ENCODE measurements around the gene NUDT19.
A peak's percentile ranks its signal among the peaks of the same experiment; 100 is the strongest.
"Not testable (repeated sequence)": the region's sequence is repeated elsewhere in the genome, so short reads cannot be mapped to it uniquely, and the experiment has no call there.

The NUDT19 gene

DNA sequence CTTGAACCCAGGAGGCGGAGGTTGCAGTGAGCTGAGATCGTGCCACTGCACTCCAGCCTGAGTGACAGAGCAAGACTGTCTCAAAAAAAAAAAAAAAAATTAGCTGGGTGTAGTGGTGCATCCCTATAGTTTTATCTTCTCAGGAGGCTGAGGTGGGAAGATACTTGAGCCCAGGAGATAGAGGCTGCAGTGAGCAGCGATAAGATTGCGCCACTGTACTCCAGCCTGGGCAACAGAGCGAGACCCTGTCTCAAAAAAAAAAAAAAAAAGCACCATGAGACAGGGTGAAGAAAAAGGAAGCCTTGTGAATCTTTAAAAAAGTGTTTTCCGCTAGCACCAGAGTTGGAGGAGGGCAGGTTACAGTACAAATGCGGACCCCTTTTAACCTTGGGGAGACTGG, 24.6 kb downstream of the NUDT19 start:
- DNase-seq: not testable (repeated sequence)

DNA sequence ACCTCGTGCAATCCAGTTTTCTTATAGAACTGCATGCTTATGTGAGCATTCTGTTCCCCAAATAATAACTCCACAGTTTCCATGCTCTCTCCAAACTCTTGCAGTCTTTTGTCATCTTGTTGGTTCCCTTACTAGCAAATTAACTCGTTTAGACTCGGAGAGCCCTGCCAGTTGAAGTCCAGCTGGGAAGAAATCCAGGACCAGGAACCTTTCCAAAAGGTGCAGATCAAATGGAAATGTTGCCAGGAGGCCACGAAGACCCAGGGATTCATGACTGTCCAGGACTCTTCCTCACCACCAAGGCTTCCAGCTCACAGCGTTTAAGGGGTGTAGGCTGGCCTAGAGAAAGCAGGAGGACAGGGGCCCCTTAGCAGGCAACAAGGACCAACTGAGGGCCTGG, 25.9 kb downstream of the NUDT19 start:
- DNase-seq: no peak

DNA sequence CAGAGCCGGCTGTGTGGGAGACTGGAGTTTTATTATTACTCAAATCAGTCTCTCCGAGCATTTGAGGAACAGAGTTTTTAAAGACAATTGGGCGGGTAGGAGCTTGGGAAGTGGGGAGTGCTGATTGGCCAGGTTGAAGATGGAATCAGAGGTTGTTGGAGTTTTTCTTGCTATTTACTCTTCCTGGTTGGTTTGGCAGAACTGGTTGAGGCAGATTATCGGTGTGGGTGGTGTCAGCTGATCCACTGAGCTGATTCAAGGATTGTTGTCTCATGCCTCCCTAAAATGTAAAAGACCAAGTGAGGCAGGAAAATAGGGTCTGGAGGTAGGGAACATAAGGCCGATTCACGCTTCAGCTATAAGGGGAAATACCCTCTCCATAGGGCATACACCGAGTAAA, 26.7 kb downstream of the NUDT19 start:
- DNase-seq: no peak

DNA sequence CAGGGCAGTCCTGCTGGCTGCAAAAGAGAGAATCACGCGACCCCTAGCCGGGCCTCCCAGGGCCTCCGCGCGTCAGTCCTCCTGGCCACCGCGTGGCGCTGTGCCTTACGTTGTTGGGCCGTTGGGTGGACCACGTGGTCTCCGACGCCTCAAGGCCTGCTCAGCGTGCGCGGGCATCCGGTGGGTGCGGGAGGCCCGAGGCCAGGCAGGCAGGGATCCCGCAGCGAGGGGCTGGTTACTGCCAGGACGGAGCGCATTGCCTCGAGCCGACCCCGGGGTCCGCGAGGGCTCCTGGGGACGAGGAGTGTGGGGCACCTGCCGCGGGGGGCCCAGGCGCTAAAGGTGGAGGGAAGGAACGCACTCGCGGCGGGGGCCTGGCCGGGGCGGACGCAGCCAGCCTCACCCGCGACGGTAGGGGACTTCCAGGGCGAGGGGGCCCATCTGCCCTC, 28.0 kb downstream of the NUDT19 start, which contains the start of gene TDRD12:
TSS of gene TDRD12 (plus strand) at position 157 of the 449 bp plus-strand sequence. CDS start 306 bp downstream, outside the sequence.
- DNase-seq: no peak

DNA sequence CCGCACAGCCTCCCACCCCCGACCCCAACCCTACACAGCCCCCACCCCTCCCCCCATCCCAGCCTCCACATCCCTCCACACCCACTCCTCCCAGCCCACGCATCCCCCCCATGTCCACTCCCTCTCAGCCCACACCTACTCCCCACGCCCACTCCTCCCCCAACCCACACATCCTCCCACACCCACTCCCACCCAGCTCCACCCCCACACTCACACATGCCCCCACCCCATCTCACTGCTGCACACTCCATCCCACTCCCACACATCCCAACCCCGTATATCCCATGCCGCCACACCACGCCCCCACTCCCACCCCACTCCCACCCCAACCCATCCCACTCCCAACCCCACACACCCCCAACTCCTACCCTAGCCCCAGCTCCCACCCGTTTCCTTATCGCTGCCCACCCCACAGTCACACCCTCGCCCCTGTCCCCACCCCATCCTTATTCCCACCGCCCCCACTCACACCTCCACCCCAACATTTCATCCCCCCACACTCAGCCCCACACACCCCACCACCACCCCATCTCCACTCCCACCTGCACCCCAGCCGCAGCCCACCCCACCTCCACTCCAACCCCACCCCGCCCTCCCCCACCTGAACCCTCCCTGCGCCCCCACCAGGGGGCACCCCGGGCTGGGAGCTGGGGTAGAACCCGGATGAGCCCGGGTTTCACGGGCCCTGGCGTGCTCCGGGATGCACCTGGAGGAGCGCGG, 28.8 kb downstream of the NUDT19 start:
- no peak for DNase-seq

DNA sequence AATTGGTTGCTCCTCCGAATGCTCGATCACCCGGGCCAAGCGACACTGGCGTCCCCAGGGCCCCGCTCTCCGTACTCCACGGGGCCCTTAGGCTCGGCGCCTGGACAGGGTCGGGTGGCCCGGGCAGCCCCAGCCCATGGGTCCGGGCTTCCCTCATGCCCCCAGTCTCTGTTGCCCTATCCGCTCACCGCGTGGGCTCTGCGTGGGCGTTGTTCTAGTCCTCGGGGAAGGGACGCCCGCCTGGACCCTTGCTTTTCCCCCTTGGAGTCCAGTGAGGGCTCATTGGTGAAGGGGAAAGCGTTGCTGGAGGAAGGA, 29.3 kb downstream of the NUDT19 start:
- DNase-seq: no peak

DNA sequence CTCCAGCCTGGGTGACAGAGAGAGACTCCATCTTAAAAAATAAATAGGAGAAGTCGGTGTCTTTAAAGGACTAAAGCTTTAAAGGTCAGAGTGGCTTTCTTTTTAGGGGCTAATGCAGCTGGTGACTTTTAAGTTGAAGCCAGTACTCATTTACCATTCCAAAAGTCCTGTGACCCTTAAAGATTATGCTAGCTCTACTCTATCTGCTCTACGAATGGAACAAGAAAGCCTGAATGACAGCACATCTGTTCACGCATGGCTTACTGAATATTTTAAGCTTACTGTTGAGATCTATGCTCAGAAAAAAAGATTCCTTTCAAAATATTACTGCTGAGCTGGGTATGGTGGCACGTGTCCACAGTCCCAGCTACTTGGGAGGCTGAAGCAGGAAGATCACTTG, 44.3 kb downstream of the NUDT19 start:
- DNase-seq: no peak

DNA sequence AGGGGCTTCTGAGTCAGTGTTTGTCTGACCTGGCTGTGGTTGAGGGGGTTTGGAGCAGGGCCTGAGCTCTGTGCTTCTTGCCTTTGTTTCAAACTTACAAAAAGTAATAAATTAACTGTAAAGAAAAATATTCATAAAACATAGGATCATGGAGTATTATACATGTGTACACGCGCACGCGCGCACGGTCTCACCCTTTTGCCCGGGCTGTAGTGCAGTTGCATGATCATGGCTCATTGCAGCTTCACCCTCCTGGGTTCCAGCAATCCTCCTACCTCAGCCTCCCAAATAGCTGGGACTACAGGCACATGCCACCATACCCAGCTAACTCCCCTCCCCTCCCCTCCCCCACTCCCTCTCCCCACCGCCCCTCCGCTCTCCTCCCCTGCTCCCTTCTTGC, 51.4 kb downstream of the NUDT19 start:
- no peak for DNase-seq

DNA sequence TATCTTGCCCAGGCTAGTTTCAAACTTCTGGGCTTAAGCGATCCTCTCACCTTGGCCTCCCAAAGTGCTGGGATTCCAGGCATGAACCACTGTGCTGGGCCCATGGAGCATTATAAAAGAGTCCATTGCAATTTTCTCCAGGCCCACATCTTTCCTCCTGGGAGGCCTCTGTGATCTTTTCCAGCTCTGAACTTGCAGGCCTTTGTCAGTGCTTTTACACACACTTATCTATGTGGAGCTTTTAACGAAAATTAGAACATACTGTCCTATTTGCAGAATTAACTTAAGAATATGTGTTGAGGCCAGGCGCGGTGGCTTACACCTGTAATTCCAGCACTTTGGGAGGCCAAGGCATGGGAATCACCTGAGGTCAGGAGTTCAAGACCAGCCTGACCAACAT, 51.8 kb downstream of the NUDT19 start:
- no peak for DNase-seq

DNA sequence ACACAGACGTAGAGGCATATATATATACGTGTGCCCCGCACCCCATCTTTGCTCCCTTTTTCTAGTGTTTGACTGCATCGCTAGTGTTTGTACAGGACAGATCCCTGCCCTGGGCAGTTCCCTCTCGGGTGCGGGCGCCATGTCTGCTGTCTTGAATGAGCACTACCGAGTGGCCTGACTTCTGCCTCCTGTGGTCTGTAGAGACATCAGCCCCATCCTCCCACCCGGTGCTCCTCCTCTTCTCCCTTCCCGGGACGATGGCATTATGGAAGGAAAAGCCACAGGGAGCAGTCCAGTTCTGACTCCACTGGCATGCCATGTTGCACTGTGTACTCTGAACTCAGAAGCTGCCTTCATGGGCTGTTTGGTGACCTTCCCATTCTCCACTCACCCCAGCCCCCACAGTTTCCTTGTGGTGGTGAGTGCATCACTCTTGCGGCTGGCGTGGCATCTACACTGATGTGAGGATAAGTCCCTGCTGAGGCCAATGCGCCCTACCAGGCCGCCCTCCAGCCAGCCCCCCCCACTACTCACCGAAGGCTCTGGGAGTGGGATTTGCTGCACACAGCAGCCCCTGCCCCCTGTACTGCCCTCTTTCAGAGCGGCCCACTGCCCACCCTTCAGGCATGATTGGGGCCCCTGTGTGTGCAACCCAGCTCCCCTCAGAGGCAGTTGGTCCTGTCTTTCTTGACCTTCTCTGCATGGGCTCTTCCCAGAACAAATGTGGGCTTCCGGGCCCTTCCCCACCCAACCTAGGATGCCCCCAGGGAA, 53.1 kb downstream of the NUDT19 start:
- no peak for DNase-seq

DNA sequence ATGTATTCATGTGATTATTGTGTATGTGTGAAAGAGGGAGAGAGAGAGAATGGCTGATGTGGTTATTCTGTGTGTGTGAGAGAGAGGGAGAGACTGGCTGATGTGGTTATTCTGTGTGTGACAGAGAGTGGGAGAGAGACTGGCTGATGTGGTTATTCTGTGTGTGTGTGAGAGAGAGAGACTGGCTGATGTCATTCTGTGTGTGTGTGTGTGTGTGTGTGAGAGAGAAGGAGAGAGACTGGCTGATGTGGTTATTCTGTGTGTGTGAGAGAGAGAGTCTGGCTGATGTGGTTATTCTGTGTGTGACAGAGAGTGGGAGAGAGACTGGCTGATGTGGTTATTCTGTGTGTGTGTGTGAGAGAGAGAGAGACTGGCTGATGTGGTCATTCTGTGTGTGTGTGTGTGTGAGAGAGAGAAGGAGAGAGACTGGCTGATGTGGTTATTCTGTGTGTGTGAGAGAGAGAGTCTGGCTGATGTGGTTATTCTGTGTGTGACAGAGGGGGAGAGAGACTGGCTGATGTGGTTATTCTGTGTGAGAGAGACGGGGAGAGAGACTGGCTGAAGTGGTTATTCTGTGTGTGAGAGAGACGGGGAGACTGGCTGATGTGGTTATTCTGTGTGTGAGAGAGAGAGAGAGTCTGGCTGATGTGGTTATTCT, 54.1 kb downstream of the NUDT19 start:
- peak; percentile 3 to 8 for DNase-seq

DNA sequence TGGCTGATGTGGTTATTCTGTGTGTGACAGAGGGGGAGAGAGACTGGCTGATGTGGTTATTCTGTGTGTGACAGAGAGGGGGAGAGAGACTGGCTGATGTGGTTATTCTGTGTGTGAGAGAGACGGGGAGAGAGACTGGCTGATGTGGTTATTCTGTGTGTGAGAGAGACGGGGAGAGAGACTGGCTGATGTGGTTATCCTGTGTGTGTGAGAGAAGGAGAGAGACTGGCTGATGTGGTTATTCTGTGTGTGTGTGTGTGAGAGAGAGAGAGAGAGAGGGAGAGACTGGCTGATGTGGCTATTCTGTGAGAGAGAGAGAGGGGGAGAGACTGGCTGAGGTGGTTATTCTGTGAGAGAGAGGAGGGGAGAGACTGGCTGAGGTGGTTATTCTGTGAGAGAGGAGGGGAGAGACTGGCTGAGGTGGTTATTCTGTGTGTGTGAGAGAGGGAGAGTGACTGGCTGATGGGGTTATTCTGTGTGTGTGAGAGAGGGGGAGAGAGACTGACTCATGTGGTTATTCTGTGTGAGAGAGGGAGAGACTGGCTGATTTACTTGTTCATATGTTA, 55.1 kb downstream of the NUDT19 start:
- peak in 1 of 2 donors; percentile 3 for DNase-seq

DNA sequence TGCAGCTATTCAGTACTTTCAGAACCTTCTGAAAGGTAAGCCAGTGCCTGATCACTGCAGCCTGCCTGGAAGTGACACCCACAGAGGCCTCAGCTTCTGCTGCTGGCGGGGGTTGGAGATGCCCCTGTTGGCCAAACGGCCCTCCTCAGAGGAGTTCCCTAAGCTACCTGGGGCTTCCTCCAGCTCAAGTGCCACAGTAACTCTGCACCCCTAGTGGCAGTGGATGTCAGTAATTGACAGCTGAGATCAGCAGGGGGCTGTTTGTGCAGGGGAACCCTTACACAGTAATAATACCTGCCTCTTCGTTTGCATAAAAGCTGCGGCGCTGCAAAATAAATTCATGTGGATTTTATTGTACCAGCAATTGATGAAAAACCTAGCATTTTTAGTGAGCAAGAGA, 56.9 kb downstream of the NUDT19 start:
- DNase-seq: peak in 1 of 2 donors; percentile 11

DNA sequence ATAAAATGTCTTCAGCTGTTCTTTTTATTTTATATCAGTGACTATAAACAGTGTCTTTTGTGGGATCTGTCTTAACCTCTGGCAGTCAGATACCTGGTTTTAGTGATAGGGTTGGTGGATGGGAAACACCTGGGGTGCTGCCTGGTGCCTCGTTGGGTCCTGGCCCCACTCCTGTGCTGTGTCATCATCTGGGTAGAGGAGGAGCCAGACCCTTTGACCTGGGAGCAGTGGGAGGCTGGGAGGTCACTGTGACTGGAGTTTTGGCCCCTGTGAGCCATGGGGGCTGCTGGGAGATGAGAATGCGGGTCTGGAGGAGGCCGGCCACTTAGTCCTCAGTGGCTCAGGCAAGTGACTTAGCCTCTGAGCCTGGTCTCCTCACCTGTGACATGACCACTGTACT, 57.3 kb downstream of the NUDT19 start:
- no peak for DNase-seq

DNA sequence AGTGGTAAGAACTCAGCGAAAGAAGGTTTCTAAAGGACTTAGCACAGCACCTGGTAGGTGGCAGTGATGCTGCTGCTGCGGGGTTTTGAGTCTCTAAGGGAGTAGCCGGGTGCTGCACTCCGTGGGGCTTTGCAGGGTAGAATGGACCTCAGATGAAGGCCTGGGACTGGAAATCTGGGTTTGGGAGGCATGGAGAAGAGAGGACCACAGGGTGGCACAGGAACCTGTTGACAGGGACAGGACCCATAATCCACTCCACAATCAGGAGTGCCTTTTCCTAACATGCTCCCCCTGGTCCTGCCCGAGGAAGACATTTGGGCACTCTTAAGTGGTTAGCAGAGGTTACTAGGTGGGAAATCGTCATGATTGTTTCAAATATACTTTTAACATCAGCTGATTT, 57.7 kb downstream of the NUDT19 start:
- no peak for DNase-seq

DNA sequence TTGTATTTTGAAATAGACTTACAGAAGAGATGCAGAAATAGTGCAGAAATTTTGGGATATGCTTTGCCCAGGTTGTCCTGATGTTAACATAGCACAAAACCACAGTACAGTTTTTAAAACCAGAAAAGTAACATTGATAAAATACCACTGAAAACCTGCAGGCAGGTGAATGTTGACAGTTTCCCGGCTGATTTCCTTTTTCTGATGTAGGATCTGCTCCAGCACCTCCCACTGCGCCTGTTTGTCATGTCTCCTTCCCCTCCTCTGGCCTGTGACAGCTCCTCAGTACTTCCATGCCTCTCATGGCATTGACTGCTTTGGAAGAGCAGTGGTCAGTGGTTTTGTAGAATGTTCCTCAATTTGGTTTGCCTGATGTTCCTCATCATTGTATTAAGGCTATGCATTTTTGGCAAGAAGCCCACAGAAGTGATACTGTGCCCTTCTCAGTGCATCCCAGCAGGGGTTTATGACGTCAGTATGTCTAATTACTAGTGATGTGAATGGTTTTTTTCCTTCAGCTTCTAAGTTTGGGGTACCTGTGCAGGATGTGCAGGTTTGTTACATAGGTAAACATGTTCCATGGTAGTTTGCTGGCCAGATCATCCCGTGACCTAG, 58.9 kb downstream of the NUDT19 start:
- DNase-seq: no peak

DNA sequence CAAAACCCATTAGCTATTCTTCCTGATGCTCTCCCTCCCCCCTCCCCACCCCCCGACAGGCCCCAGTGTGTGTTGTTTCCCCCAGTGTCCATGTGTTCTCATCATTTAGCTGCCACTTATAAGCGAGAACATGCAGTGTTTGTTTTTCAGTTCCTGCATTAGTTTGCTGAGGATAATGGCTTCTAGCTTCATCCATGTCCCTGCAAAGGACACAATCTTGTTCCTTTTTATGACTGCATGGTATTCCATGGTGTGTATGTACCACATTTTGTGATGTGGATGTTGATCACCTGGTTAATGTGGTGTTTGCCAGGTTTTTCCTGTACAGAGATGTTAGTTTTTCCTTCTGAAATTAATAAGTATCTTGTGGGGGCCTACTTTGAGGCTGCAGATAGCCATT, 59.4 kb downstream of the NUDT19 start:
- no peak for DNase-seq

DNA sequence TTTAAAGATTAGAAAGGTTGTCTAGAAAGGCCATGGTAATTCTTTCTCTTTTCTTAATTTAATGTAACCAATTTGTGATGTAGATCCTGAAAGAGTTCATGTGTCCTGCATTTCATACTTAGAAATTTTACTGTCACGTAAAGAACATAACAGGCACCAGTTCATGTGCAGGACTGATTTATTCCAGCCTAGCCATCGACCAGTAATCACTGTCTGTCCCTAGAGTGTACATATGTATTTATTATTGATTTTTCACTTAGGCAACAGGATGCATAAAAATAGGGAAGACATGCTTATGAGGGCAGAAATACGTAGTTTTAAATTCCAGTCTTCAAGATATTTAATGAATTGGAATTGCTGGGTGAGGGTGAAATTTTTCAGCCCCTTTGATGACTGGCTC, 65.6 kb downstream of the NUDT19 start:
- no peak for DNase-seq

Data from activated CD4-positive, alpha-beta T cell treated with anti-CD3 and anti-CD28 coated beads for 4 hours (primary cell).